GM12892 (cell line): ENCODE measurements around the gene TEX13C.

Source experiments
- POLR2A ChIP-seq: IDR thresholded peaks from 2 replicates; pipeline ENCODE4 v1.6.1; 2011; ENCODE audit warnings: low read depth, low read length, control low read depth
- POLR2AphosphoS5 ChIP-seq: IDR thresholded peaks from 2 replicates; pipeline ENCODE4 v1.6.1; 2011; ENCODE audit warnings: low read depth, low read length, control low read depth
- TAF1 ChIP-seq: IDR thresholded peaks from 2 replicates; pipeline ENCODE4 v1.6.1; 2011; ENCODE audit warnings: low read depth, mild to moderate bottlenecking, control low read depth, low read length, borderline replicate concordance

DNA sequence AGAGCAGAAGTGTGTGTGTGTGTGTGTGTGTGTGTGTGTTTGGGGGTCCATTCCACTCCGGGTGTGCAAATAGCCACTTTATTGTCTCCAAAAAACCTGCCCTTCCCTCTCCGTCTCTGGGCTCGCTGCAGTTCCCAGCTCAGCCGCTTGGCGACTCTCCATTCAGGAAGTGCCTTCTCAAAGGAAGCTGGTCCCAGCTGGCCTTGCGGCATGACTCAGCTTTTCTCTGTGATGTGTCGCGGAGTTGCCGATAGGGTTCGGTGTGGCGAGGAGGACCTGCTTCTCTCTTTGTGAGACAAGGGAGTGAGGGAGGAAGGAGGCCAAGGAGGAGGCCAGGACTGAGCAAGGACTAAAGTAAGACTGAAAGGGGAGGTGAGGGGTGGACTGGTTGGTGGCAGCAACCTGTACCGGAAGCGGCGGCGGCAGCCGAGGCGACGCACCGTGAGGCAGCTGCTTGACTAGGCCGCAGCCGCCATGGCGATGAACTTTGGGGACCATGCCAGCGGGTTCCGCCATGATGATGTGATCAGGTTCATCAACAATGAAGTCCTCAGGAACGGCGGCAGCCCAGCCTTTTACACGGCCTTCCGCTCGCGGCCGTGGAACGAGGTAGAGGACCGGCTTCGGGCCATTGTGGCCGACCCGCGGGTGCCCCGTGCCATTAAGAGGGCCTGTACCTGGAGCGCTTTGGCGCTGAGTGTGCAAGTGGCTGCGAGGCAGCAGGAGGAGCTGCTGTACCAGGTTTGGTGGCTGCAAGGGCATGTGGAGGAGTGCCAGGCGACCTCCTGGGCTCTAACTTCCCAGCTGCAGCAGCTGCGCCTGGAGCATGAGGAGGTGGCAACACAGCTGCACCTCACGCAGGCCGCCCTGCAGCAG is at the start of gene TEX13C:
- no peak for TF ChIP-seq POLR2AphosphoS5
- no peak for TF ChIP-seq POLR2A
- no peak for TF ChIP-seq TAF1
